Globus pallidus (tissue), 1 donor: ENCODE data around the gene GNAO1.

Experiments
- DNase-seq: peaks from one replicate; pipeline ENCODE4 v3.0.0-alpha.2; 2015; ENCODE audit warnings: low spot score

Gene GNAO1

DNA sequence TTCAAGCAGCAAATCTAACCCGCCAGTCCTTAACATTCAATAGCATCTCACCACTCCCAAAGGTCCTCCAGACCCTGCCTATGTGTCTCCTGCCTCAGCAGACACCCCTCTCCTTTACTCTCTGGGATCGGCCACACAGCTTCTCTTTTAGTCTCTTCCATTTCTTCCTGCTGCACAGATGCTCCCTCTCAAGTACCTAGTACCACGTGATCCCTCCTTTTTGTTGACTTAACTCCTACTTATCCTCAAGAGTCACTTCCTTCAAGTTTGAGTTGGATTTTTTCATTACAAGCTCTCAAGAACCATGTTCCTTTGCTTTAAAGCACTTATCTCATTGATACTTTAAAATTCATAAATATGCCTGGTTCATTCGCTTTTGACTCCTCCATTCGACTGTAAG is 209.2 kb downstream of the GNAO1 start:
- no peak for DNase-seq

DNA sequence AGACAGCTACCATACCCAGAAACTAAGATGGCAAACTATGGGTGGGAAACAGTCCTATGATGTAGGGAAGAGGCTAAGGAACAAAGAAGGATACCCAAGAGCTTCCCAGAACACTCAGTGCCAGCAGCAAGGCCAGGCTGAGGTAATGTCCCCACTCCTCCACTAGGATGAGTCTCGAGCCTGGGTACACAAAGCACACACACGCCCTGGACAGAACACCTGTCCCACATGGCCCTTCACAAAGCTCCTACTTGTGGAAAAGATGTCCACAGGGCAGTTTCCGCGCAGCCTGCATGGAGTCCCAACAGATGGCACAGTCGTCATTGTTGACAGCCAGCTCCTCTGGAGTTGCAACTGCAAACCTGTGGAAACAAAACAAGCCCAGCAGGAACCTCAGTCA is 210.2 kb downstream of the GNAO1 start:
- no peak for DNase-seq

DNA sequence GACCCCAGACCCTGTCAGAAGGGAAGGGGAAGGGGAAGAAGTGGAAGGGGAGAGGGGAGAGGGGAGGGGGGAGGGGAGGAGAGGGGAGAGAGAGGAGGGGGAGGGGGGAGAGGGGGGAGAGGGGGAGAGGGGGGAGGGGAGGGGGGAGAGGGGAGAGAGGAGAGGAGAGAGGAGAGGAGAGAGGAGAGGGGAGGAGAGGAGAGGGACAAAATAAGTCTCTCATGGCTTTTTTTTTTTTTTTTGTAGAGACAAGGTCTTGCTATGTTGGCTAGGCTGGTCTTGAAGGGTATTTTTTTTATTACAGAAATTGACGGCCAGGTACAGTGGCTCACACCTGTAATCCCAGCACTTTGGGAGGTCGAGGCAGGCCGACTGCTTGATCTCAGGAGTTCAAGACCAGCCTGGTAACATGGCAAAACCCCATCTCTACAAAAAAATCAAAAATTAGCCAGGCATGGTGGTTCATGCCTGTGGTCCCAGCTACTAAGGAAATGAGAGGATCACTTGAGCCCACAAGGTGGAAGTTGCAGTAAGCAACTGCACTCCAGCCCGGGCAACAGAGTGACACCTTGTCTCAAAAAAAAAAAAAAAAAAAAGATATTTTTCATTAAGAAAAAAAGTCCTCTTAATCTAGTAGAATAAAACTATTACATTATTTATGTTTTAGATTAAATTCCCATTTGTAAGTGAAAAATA is 214.8 kb downstream of the GNAO1 start:
- DNase-seq = no peak
